OCI-LY1 (cell line): ENCODE data around the gene ZC3H18.
A peak's percentile ranks its signal among the peaks of the same experiment; 100 is the strongest.

Experiments
- H2AFZ ChIP-seq: fragments of 200-600 bp; sonication (generic), shearing (Covaris generic); 2 replicates; pipeline ENCODE4 v1.6.0; 2014; ENCODE audit warnings: antibody characterized with exemption, mild to moderate bottlenecking, low read length
- H3F3A ChIP-seq: fragments of 200-600 bp; sonication (generic), shearing (Covaris generic); 2 replicates; pipeline ENCODE4 v1.6.0; 2014; ENCODE audit warnings: mild to moderate bottlenecking, antibody characterized with exemption, low read length, moderate library complexity; ENCODE audit not compliant: insufficient read depth
- H3K27ac ChIP-seq: fragments of 200-600 bp; sonication (generic); 2 replicates; pipeline ENCODE4 v1.5.1; 2014; ENCODE audit warnings: low read length, mixed run types, mild to moderate bottlenecking, low read depth; ENCODE audit not compliant: poor library complexity, severe bottlenecking
- H3K27me3 ChIP-seq: fragments of 200-600 bp; sonication (generic); 2 replicates; pipeline ENCODE4 v1.6.0; 2014; ENCODE audit warnings: antibody characterized with exemption, mild to moderate bottlenecking, low read length, moderate library complexity; ENCODE audit not compliant: insufficient read depth
- H3K36me3 ChIP-seq: fragments of 200-600 bp; sonication (generic); 2 replicates; pipeline ENCODE4 v1.6.1; 2014; ENCODE audit warnings: mild to moderate bottlenecking, antibody characterized with exemption, low read length, moderate library complexity, mixed read lengths; ENCODE audit not compliant: insufficient read depth
- H3K4me1 ChIP-seq: fragments of 200-600 bp; sonication (generic); 2 replicates; pipeline ENCODE4 v1.5.1; 2014; ENCODE audit warnings: mild to moderate bottlenecking, low read length, moderate library complexity; ENCODE audit not compliant: insufficient read depth, severe bottlenecking
- H3K4me2 ChIP-seq: fragments of 200-600 bp; sonication (generic), shearing (Covaris generic); 2 replicates; pipeline ENCODE4 v1.6.1; 2014; ENCODE audit warnings: low read length
- H3K4me3 ChIP-seq: fragments of 200-600 bp; sonication (generic); 2 replicates; pipeline ENCODE4 v1.5.1; 2014; ENCODE audit warnings: low read length, low read depth, mild to moderate bottlenecking, mixed read lengths; ENCODE audit not compliant: poor library complexity, severe bottlenecking
- H3K79me2 ChIP-seq: fragments of 200-600 bp; shearing (Covaris generic); 2 replicates; pipeline ENCODE4 v1.6.1; 2016; ENCODE audit warnings: mixed run types, low read length, mixed read lengths; ENCODE audit not compliant: insufficient read depth
- H3K9ac ChIP-seq: fragments of 200-600 bp; sonication (generic), shearing (Covaris generic); 2 replicates; pipeline ENCODE4 v1.6.1; 2014; ENCODE audit warnings: mild to moderate bottlenecking, low read length, mixed read lengths
- H3K9me2 ChIP-seq: fragments of 200-600 bp; sonication (generic), shearing (Covaris generic); 2 replicates; pipeline ENCODE4 v1.6.1; 2014; ENCODE audit warnings: low read depth, mild to moderate bottlenecking, low read length, mixed read lengths
- H3K9me3 ChIP-seq: fragments of 200-600 bp; shearing (Covaris generic); 2 replicates; pipeline ENCODE4 v1.6.1; 2014; ENCODE audit warnings: low read length, mixed read lengths
- H4K20me1 ChIP-seq: fragments of 200-600 bp; sonication (generic), shearing (Covaris generic); 2 replicates; pipeline ENCODE4 v1.6.0; 2016; ENCODE audit warnings: mild to moderate bottlenecking, low read length; ENCODE audit not compliant: insufficient read depth
- EZH2 ChIP-seq: fragments of 200-600 bp; sonication (generic), shearing (Covaris generic); IDR thresholded peaks from 2 replicates; pipeline ENCODE4 v1.8.0; 2017; ENCODE audit warnings: borderline replicate concordance, mixed run types, mild to moderate bottlenecking, antibody characterized with exemption, low read length, moderate library complexity, mixed read lengths
- TF ChIP-seq, protein P1 (sequence below): fragments of 200-600 bp; sonication (generic), shearing (Covaris generic); IDR thresholded peaks from 2 replicates; pipeline ENCODE4 v1.5.1; 2017; ENCODE audit warnings: mild to moderate bottlenecking, antibody characterized with exemption, low read length, moderate library complexity, mixed read lengths

ZC3H18 gene

DNA sequence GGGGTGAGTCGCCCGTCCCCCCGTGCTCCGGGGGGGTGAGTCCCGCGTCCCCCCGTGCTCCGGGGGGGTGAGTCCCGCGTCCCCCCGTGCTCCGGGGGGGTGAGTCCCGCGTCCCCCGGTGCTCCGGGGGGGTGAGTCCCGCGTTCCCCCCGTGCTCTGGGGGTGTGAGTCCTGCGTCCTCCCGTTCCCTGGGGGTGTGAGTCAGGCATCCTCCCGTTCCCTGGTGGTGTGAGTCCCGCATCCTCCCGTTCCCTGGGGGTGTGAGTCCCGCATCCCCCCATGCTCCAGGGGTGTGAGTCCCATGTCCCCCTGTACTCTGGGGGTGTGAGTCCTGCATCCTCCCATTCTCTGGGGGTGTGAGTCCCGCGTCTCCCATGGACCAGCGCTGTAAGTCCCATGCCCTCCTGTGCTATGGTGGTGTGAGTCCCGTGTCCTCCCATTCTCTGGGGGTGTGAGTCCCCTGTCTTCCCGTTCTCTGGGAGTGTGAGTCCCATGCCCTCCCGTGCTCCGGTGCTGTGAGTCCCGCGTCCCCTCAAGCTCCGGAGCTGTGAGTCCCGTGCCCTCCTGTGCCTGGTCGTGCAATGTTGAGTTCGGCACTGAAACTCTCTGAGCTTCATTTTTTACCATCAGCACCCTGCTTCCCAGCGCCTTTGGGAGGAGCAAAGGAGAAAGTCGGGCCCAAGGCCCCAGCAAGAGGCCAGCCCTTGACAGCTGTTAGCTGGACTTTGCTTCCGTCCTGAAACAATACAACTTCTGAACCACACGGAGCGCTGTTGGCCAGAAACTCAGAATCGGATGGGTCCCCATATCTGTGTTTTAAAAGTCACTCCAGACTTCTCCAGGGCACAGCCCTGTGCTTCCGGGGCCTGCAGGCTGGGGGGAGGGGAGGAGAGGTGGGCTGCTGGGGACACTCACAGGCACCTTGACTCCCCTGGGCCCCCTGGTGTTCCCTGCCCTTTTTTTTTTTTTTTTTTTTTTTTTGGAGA lies 11.5 kb upstream of the ZC3H18 start:
- Histone ChIP-seq H3K36me3 (no peaks in the 10 kb centered on the region; the same call in 1 of the 2 replicates), H3K4me1 (no peaks in the 10 kb centered on the region), H3K27ac (no peak overlapping the region), H3K9ac (no peak overlapping the region), H3F3A (no peaks in the 10 kb centered on the region), H3K27me3 (peaks cover 13% of the 10 kb centered on the region; the same call in 1 of the 2 replicates), H2AFZ (no peak overlapping the region), H4K20me1 (no peaks in the 10 kb centered on the region), H3K79me2 (no peaks in the 10 kb centered on the region), H3K4me3 (no peak overlapping the region), H3K4me2 (no peak overlapping the region), H3K9me2 (no peaks in the 10 kb centered on the region), H3K9me3 (no peaks in the 10 kb centered on the region)
- TF ChIP-seq, protein P1, sequence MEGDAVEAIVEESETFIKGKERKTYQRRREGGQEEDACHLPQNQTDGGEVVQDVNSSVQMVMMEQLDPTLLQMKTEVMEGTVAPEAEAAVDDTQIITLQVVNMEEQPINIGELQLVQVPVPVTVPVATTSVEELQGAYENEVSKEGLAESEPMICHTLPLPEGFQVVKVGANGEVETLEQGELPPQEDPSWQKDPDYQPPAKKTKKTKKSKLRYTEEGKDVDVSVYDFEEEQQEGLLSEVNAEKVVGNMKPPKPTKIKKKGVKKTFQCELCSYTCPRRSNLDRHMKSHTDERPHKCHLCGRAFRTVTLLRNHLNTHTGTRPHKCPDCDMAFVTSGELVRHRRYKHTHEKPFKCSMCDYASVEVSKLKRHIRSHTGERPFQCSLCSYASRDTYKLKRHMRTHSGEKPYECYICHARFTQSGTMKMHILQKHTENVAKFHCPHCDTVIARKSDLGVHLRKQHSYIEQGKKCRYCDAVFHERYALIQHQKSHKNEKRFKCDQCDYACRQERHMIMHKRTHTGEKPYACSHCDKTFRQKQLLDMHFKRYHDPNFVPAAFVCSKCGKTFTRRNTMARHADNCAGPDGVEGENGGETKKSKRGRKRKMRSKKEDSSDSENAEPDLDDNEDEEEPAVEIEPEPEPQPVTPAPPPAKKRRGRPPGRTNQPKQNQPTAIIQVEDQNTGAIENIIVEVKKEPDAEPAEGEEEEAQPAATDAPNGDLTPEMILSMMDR, result peak; percentile 37; the same call in 1 of the 2 replicates
- no peak for TF ChIP-seq EZH2

DNA sequence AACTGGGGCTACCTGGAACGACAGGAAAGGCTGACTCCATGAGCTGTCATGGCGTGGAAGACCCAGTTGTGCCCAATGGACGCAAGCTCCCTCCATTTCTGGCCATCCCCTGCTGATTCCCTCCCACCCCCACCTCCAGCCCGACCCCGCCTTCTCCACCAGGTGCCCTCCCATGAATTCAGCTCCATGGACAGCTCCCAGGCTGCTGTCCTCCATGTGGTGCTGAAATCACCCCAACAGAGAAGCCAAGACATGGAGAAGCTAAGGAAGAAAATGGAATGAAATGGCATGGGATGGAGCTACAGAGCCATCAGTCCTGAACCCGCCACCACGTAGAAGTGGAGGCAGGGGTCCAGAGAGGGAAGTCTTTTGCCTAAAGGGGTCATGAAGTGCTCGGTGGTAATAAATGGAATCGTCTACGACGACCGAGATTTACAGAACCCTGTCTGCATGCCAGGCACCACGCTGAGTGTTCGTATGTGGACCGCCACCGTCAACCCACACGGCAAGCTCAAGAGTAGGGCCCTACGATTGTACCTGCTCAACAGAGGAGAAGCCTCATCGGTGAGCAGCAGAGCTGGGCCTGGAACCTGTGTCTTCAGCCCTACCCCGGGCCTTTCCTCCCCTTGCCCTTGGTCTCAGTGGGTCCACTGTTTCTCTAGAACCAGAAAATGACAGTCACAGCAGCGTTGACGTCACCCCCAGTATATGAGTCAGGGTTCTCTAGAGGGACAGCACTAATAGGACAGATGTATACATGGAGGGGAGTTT lies 9.3 kb upstream of the ZC3H18 start:
- H3K9me2 ChIP-seq, result no peaks in the 10 kb centered on the region
- no peak overlapping the region for H2AFZ ChIP-seq
- no peaks in the 10 kb centered on the region; the same call in 1 of the 2 replicates for H3K36me3 ChIP-seq
- H3K79me2 ChIP-seq, result no peaks in the 10 kb centered on the region
- no peak overlapping the region for H3K4me3 ChIP-seq
- TF ChIP-seq EZH2, result no peak
- TF ChIP-seq, protein P1, result no peak
- no peaks in the 10 kb centered on the region for H4K20me1 ChIP-seq
- H3K4me2 ChIP-seq, result no peak overlapping the region
- peaks cover 7% of the 10 kb centered on the region; the same call in 1 of the 2 replicates for H3K27me3 ChIP-seq
- no peaks in the 10 kb centered on the region for H3F3A ChIP-seq
- H3K9ac ChIP-seq, result no peak overlapping the region
- no peaks in the 10 kb centered on the region for H3K9me3 ChIP-seq
- no peak overlapping the region for H3K27ac ChIP-seq
- H3K4me1 ChIP-seq, result no peaks in the 10 kb centered on the region

DNA sequence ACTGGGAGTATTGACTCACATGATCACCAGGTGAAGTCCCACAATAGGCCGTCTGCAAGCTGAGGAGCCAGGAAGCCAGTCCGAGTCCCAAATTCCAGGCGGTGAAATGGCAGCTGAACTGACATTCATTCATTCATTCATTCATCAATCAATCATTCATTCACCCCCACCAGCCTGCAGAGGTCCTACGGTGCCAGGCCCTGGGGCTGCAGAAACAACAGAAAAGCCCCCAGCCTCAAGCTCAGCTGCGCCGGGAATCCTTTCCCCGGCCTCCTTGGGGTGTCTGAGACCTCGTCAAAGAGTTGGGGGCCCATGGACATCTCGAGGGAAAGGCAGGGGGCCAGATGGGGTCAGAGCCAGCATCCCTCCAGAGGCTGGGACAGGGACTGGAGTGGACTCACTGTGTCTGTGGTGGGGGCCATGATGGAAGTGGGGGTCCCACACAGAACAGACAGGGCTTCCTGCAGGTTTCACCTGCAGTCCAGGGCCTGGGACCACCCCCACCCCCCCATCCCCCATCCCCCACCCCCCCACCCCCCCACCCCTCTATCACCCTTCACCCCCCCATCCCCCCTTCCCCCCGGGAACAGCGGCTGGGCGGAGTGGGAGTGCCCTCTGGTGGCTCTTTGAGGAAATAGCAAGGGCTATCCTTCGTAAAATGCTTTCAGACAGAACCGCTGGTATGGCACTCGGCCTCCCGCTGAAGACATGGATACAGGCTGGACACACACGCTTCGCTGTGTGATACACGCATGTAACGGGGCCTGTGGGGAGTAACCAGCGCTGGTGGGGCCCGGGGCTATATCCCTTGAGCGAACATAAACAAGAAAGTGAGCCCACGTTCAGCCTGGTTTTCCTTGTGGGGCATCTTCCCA lies 8.5 kb upstream of the ZC3H18 start:
- Histone ChIP-seq H3K79me2 (no peaks in the 10 kb centered on the region), H3K36me3 (no peaks in the 10 kb centered on the region; the same call in 1 of the 2 replicates), H3K27me3 (0 out of 2 replicates have a peak, but pooled peaks cover 4% of the 10 kb centered on the region), H4K20me1 (no peaks in the 10 kb centered on the region), H3K9ac (no peak overlapping the region), H3K4me3 (no peak overlapping the region), H2AFZ (no peak overlapping the region), H3K9me2 (no peaks in the 10 kb centered on the region), H3K27ac (no peak overlapping the region), H3F3A (no peaks in the 10 kb centered on the region), H3K4me1 (no peaks in the 10 kb centered on the region), H3K4me2 (no peak overlapping the region), H3K9me3 (no peaks in the 10 kb centered on the region)
- TF ChIP-seq, protein P1, result peak; percentile 55
- TF ChIP-seq EZH2, result no peak
